GM19463 (cell line): ENCODE results near the gene THOC6.

Experiments
- ATAC-seq: cut with Tn5 transposase; IDR thresholded peaks from one replicate; pipeline ENCODE4 v1.9.1; 2021; ENCODE audit warnings: mild to moderate bottlenecking, moderate library complexity; ENCODE audit not compliant: unreplicated experiment

The THOC6 gene

DNA sequence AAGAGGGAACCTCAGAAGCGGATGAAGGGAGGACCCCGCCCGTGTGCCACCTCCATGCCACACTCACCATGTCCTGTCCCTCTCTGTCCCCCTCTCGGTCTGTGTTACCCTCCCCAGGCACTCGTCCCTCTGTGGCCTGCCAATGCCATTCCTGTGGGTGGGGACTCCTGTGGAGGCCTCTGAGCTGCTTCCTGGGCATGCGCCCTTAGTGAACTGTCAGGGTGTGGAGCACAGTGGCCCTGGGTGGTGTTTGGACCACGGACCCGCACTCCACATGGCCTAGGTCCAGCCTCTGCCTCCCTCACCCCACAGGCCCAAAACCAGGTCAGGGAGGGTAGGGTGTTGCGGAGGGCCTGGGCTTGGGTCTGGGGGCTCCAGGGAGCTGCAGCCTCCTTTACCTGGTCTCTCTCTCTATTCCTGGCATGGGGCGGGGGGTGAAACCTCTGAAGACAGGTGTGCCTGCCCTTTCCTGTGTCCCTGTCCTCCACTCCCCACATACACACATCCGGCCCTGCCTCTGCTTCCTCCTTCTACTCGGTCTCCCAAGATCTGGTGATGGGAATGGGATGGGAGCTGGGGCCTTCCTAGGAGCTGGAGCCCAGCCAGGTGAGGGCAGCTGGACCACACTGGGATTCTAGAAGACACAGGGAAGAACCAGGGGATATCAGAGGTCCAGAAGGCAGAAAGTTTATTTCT lies 32.1 kb upstream of the THOC6 start:
- ATAC-seq = no peak

DNA sequence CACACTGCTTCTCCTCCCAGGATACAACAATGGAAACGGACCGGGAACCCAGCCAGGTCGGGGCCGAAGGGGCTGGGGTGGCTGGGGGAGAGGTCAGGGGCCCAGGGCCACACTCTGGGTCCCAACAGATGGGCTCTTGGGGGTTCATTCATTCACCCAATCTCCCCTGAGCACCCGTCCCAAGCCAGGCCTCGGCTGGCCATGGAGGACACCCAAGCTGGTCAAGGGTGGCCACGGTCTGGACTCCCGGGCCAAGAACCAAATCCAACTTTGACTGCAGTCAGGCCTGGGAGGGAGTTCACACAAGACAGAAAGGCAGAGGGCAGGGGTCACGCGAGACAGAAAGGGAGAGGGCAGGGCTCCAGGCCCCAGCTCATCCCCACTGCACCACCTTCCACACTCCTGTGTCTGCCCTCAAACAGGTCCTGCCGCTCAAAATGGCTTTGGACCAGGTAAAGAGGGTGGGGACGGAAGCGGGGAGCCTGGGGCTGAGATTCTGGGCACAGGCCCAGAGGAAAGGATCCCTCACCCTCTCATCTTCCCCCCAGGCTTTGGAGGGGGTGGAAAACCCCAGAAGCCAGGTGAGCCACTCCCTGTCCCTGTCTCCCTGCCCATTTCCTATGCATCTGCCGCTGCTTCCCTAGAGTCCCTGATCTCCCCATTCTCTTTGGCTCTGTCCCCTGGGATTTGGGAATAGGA lies 31.3 kb upstream of the THOC6 start:
- ATAC-seq = no peak

DNA sequence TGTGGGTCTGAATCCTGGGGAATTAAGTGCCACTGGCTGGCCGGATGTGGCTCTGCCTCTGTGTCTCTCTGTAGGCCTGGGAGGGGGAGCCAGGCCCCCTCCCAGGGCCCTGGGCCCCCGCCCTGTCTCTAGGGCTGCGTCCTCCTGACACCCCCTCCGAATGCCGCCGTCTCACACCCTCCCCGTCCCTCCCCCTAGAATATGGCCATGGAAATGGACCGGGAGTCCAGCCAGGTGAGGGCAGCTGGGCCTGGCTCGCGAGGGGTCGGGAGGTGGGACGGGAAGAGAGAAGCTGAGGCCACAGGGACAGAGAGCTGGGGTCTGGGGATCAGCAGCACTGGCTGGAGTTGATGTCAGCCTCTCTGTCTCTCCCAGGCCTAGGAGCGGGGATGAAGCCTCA lies 27.5 kb upstream of the THOC6 start:
- ATAC-seq = no peak

DNA sequence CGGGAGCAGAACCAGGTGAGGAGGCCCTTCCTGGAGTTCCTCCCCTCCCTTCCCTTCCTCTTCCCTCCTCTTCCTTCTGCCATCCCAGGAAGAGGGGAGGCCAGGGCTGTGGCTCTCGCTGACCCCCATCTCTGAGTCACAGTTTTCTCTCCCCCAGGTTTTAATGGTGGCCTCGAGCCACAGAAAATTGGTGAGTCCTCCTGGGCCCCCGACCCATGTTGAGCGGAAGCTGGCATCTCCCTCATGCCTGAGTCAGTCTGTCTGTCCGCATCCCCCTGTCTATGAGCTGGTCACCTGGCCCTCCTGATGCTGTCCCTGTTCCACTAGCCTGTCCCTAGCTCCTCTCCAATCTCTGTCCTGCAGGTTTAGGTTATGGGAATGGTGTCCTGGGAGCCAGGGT lies 23.9 kb upstream of the THOC6 start:
- ATAC-seq = no peak

DNA sequence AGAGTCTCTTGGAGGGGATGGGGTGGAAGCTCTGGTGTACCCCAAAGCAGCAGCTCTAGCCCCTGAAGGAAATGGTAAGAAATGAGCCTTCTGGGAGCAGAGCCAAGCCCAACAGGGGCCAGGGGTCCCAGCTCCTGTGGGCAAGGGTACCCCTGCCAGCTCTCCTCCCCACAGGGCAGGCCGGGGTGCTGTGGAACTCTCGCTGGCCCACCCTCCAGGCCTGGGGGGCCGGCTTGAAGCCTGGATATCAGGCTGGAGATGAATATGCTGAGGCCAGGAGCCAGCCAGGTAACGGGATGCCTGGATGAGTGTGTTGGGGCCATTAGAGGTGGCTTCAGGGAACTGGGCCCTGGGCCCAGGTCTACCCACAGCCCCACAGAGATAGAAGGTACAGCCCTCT lies 23.3 kb upstream of the THOC6 start:
- ATAC-seq = no peak

DNA sequence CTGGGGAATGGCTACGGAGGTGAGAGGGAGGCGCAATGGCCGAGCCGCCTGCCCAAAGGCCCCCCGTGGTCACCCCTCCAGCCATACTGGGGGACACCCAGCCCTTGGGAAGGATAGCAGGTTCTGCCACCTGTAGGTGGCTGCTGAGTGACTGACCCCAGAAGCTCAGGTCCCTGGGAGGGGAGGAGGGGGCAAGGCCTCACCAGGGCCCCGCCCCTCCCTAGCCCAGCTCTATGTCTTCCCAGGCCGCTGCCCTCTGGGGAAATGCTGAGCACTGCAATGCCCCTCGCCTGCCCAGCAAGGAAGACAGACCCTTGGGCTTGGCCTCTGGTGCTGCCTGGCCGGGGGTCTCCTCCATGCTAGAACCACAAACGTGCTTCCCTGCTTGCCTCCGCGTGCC lies 22.5 kb upstream of the THOC6 start:
- ATAC-seq = no peak

DNA sequence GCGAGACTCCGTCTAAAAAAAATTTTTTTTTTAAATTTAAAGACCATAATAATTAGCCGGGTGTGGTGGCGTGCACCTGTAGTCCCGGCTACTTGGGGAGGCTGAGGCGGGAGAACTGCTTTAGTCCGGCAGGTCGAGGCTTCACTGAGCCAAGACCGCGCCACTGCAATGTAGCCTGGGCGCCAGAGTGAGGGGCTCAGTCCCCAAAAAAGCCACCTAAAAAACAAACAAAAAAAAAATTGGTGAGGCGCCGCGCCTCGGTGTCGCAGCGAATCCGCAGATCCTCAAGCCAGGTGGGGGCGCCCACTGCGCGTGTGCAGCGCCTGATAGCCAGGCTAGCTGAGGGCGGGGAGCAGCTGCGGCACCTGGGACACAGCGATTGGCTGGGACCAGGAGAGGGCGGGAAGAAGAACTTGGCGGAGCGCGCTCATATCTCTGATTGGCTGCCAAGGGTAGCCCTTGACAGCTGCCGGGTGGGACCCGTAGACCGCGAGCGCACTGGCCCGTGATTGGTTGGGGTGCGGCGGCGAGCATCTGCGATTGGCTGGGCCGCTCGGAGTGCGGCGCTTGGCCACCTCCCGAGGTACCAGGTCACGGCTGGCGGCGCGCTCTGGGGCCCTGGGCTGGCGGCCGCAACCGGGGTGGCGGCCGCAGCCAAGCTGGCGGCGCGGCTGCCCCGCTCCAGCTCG lies 20.1 kb upstream of the THOC6 start:
- peak; percentile 98 for ATAC-seq

DNA sequence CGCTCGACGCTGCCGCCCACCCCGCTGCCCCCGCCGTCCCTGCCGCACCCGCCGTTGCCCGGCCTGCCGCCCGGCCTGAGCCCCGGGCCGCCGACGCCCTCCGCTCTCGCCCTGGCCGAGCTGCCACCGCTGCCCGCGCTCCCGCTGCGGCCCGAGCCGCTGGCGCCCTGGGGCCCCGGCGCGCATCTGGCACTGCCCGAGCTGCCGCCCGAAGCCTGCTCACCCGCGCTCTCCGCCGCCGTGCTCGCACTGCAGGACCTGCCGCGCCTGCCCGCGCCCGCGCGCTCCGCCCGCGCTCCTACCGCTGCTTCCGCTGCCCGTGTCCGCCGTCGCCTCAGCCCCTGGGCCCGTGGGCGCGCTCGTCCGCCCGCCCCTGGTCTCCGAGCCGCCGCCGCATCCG lies 19.5 kb upstream of the THOC6 start:
- ATAC-seq = peak; percentile 7

DNA sequence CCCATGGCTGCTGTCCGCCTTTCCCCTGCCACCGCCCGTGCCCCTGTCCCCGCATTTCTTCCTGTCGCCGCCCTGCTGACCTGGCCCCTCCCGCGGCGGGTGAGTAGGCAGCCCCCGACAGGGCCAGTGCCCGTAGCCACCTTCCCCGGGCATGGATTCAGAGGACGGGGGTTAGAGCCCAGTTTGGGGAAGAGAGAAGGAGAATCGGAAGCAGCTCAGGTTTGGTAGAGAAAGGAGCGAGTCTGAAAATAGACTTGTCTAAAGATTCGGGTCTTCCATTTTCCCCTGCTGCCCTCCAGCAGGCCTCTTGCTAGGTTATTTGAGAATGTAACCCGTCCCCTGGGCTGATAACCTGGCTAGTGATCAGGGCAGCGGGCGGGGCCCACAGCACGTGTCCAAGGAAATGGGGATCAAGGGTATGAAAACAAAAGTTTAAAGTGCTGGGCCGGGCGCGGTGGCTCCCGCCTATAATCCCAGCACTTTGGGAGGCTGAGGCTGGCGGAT lies 19.0 kb upstream of the THOC6 start:
- ATAC-seq = no peak

DNA sequence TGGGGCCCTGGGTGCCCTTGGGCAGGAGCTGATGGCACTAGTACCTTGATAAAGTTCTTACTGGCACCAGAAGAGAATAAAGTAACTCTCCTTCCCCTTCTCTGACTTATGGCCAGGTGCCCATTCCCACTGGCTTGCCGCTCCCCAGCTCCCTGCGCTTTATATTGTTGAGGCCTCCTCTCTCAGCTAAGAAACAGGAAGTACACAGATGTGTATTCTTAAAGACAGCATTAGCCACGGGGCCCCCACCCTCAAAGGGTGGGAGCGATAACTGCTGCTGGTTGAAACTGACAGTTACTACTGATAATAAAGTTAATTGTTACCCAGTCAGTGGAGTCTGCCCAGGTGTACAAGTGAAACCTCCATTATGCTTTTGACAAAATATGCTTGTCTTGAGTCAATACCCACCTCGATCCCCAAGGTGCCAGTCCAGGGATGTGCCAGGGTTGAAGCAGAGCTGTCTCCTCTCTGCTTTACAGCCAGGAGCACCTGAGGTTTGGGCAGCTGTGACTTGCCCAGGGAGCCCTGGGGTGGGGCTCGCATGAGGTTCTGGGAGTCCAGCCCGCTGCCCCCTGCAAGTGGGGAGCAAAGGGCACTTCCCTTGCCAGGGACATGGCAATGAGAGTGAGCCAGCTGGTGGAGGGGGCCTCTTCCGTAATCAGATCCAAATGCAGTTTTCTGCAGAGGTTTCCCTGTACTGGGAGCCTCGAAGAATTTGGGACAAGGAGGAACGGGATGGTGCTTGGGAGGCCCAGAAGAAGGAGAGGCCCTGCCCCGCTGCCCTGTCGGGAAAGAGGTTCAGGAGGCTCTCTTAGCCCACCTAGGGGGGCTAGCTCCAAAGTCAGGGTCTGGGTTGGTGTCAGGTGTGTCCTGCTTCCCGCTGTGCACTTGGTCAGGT lies 16.5 kb upstream of the THOC6 start:
- no peak for ATAC-seq

DNA sequence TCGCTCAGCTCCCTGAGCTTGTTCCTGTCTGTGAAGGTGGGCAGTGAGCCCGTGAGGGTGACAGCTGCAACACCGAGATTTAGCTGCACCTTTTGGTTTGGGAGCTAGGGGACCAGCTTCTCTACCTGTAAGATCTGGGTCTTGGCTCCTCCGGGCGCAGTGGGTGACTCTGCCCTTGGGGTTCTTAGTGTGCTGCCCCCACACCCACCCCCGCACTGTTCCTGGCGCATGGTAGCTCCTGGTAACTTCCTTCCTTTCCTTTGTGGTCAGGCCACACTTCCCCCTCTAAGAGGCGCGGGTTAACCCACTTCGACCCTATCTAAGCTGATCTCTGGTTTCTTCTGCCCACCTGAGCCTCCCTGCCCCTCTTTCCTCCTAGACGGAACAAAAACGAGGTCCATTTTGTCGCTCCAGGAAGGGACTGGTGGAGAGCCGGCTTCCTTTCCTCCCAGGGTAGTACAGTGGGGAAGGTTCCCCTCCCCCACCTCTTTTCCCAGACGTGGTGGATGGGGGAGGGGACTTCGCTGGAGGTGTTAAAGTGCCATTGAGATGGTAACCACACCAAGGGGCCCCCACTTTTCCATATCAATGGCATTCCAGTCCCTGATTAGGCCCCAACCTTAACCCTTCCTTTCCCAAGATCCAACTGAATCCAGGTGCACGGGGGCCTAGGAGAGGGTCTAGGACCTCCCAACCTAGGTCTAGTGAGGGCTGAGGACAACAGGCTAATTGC lies 15.7 kb upstream of the THOC6 start:
- no peak for ATAC-seq

DNA sequence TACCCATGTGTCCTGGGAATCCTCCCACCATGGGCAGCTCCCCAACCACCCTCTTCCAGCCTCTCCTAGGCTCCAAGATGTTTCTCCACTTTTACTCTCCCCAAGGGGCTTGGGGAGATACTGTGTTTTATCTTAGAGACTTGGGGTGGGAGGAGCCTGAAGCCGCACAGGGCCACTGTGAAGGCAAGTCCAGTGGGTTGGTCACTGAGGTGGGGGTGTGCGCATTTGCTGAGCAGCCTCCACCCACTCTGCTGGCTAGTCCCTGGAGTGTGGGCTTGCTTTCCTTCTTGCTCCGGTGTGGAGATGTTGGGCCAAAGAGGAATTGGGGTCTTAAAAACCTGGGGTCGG lies 15.2 kb upstream of the THOC6 start:
- ATAC-seq = no peak

DNA sequence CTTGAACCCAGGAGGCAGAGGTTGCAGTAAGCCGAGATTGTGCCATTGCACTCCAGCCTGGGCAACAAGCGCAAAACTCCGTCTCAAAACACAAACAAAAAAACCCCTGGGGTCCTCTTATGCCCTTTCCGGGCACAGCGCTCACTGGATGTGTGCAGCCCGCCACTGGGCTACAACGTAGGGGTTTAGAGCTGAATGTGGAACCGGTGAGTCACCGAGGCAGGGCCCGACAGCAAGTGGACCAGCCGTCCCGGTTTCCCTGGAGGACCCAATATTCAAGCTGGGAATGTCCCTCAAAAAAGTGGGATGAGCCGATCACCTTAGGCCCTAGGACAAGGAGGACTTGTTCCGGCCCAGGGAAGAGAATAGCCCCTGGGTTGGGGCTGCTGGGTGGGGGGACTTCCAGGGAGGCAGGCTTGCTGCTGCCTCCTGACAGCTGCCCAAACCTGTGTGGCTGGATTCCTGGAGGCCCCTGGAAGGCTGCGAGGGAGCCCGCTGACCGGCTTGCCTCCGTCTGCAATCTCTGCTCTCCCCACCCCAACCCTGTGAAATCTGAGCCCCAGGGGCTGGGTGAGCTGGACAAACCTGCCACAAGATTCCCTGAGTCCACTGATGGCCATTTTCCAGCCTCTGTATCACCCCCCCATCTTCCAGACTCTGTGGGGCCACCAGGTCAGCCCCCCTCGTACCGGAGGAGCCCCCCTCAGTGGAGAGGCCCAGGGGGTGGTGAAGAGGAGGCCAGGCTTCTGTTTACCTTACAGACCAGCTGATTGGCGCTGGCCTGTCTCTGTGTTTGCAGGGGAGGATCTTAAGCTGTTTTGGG lies 14.1 kb upstream of the THOC6 start:
- ATAC-seq = no peak

DNA sequence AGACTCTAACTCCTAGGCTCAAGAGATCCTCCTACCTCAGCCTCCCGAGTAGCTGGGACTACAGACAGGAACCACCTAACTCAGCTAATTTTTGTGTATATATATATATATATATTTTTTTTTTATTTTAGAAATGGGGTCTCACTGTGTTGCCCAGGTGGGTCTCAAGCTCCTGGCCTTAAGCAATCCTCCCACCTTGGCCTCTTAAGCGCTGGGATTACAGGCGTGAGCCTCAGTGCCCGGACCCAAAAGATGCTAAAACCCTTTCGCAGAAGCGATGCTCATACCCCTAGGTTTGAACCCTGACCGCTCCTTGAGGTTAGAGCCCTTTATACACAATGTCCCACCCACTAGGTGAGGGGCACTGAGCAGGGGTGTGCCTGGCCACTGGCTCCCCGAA lies 13.3 kb upstream of the THOC6 start:
- ATAC-seq = no peak

DNA sequence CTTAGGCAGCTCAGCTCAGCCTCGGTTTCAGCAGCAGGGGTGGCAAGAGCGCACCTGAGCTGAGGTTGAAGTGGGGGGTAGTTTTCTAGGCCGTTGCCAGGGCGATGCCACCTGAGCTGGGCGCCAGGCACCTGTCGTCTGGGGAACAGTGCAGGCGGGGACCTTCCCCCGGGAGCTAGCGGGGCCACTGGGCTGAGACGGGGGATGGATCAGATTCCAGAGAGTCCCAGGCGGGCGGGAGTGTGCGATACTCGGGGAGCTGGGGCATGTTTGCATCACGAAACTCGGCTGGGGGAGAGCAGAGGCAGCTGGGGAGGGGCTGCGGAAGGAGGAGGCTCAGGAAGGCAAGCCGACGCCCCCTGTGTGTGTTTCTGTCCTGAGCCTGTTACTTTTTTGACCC lies 11.6 kb upstream of the THOC6 start:
- ATAC-seq = no peak

DNA sequence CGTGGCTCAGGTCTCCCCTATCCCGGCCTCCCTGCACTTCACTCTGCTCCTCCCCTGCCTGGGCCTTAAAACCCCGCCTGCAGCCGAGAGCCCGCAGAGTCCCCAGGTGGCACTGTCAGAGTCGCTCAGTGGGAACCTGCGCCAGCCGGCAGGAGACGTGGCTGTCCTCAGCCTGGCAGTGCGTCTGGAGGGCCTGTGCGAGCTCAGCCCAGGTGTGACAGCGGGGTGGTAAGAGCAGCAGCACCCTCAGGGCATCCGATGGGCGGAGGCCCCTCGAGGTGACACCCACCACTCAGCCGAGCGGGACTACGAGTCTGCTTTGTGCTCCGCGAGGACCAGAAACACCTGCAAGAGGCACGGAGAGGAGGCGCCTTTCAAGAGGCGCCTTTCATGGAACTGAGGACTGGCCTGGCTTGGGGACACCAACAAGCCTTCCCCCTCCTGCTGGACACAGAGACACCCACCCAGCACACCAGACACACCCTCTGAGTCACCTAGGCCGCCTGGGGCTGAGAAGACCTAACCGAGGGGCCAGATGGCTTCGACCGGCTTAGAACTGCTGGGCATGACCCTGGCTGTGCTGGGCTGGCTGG lies 10.9 kb upstream of the THOC6 start, which contains the start of gene CLDN9:
TSS of gene CLDN9 (plus strand) at position 96 of the 593 bp plus-strand sequence. CDS start at position 536, 440 bp downstream.
- no peak for ATAC-seq

DNA sequence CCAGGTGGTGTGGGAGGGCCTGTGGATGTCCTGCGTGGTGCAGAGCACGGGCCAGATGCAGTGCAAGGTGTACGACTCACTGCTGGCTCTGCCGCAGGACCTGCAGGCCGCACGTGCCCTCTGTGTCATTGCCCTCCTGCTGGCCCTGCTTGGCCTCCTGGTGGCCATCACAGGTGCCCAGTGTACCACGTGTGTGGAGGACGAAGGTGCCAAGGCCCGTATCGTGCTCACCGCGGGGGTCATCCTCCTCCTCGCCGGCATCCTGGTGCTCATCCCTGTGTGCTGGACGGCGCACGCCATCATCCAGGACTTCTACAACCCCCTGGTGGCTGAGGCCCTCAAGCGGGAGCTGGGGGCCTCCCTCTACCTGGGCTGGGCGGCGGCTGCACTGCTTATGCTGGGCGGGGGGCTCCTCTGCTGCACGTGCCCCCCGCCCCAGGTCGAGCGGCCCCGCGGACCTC lies 10.3 kb upstream of the THOC6 start:
- no peak for ATAC-seq

DNA sequence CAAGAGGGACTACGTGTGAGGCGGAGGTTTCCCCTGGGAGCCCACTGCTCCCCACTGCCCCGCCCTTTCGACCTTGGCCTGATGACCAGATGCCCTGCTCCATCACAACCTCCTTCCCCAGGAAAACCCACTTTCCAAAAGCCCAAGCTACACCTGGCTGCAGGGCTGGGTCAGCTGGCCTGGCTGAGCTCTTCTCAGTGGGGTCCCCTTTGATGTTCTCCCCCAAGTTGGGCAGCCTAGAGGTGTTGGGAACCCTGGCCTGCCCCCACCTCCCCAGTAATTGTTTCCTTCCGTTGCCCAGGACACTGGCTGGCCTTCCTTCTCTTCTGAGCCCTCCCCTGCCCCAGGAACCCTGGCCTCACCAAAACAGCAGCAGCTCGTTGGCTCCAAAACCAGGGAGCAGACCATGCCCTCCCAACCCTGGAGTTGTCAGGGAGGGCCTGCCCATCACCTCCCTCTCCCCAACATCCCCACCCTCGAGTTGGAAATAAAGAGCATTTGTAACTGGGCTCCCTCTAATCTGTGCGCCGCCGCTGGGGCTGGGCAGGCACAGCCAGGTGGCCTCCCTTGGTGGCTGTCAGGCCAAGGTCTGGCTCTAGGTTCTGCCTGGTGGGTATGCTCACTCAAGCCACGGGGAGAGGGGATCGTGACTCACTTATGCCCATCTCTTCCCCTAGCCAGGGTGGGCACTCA lies 9.7 kb upstream of the THOC6 start:
- no peak for ATAC-seq
